ENCODE results near the gene TIA1.
"Not testable (repeated sequence)": the region's sequence is repeated elsewhere in the genome, so short reads cannot be mapped to it uniquely, and the experiment has no call there.

Gene TIA1

GRCh38 chr2:70214365-70214764, 34.1 kb downstream of the TIA1 start:
- no peak for DNase-seq

- no peak for DNase-seq
Measured at GRCh38 chr2:70212298-70212932, 36.0 kb downstream of the TIA1 start.

GRCh38 chr2:70211595-70211994, 36.8 kb downstream of the TIA1 start:
- DNase-seq, result no peak

- DNase-seq, result no peak
Measured at GRCh38 chr2:70204452-70204851, 44.0 kb downstream of the TIA1 start.

GRCh38 chr2:70203086-70203485, 45.3 kb downstream of the TIA1 start:
- DNase-seq, result no peak

- no peak for DNase-seq
Measured at GRCh38 chr2:70202236-70202806, 46.1 kb downstream of the TIA1 start.

- no peak for DNase-seq
Measured at GRCh38 chr2:70201831-70202230, 46.6 kb downstream of the TIA1 start.

GRCh38 chr2:70201225-70201768, 47.1 kb downstream of the TIA1 start:
- no peak for DNase-seq

GRCh38 chr2:70199320-70199864, 49.0 kb downstream of the TIA1 start:
- DNase-seq, result no peak

- no peak for DNase-seq
Measured at GRCh38 chr2:70192516-70192915, 55.9 kb downstream of the TIA1 start.

- DNase-seq, result no peak
Measured at GRCh38 chr2:70191244-70191735, 57.1 kb downstream of the TIA1 start.

- DNase-seq, result peak; percentile 98
Measured at GRCh38 chr2:70190418-70191243, 57.8 kb downstream of the TIA1 start, which contains the start of gene C2orf42. C2orf42 (minus strand) TSS chr2:70191019; CDS start chr2:70181985, 9,034 bp downstream.

GRCh38 chr2:70188460-70188859, 60.0 kb downstream of the TIA1 start:
- DNase-seq, result no peak

GRCh38 chr2:70187170-70187569, 61.3 kb downstream of the TIA1 start:
- not testable (repeated sequence) for DNase-seq

- no peak for DNase-seq
Measured at GRCh38 chr2:70182689-70183088, 65.7 kb downstream of the TIA1 start.

- DNase-seq, result no peak
Measured at GRCh38 chr2:70181363-70181956, 67.0 kb downstream of the TIA1 start.

GRCh38 chr2:70173520-70173919, 74.9 kb downstream of the TIA1 start:
- DNase-seq, result no peak

GRCh38 chr2:70169654-70170245, 78.7 kb downstream of the TIA1 start:
- not testable (repeated sequence) for DNase-seq

GRCh38 chr2:70161069-70161534, 87.3 kb downstream of the TIA1 start:
- DNase-seq, result no peak

GRCh38 chr2:70160545-70160944, 87.9 kb downstream of the TIA1 start:
- no peak for DNase-seq
